IMR-90 (cell line): ENCODE measurements around the gene RFTN1. TPM values are rescaled to one million over a fixed set of nuclear protein-coding genes. Genes with fewer than 3 reads are reported as not detected.

Experiments used
- ATAC-seq: fragments of 200-7000 bp; cut with Tn5 transposase; 2 replicates; pipeline ENCODE4 v1.9.1; 2020; ENCODE audit warnings: low read depth, mild to moderate bottlenecking, moderate library complexity
- BruUV-seq: library from RNA; stranded (reverse); fragments of 400-500 nt; replicated peaks from 2 replicates; lab custom pipeline; 2021; lab: Mats Ljungman, UMichigan
- CTCF ChIA-PET: fragments of 300-600 bp; formaldehyde crosslinking; extraction: SDS; loops from one replicate; lab custom pipeline; 2021; ENCODE audit warnings: antibody characterized with exemption; lab: Yijun Ruan, JAX
- POLR2A ChIA-PET: fragments of 300-600 bp; sonication (Branson Sonifier 250); formaldehyde crosslinking; loops from one replicate; lab custom pipeline; 2022; ENCODE audit warnings: antibody characterized with exemption; ENCODE audit not compliant: unreplicated experiment; lab: Charles Lee
- DNase-seq: peaks from one replicate; pipeline ENCODE4 v3.0.0; 2013
- H2AFZ ChIP-seq: replicated peaks from 2 replicates; pipeline ENCODE3; 2013; ENCODE audit warnings: low read length, mild to moderate bottlenecking; ENCODE audit not compliant: poor library complexity
- H2AK5ac ChIP-seq: 2 replicates; pipeline ENCODE4 v1.6.1; 2013; ENCODE audit warnings: low read depth, low read length, inconsistent platforms
- H2AK9ac ChIP-seq: replicated peaks from 2 replicates; pipeline ENCODE3; 2013; ENCODE audit warnings: mild to moderate bottlenecking, low read depth, low read length, moderate library complexity; ENCODE audit not compliant: poor library complexity
- H2BK120ac ChIP-seq: 2 replicates; pipeline ENCODE4 v1.6.1; 2013; ENCODE audit warnings: low read depth, low read length, inconsistent platforms
- H2BK15ac ChIP-seq: 3 replicates; pipeline ENCODE4 v1.6.1; 2013; ENCODE audit warnings: low read depth, low read length, inconsistent platforms
- H2BK20ac ChIP-seq: 2 replicates; pipeline ENCODE4 v1.6.1; 2013; ENCODE audit warnings: low read depth, mild to moderate bottlenecking, inconsistent platforms, low read length, moderate library complexity
- H2BK5ac ChIP-seq: 2 replicates; pipeline ENCODE4 v1.6.1; 2013; ENCODE audit warnings: mild to moderate bottlenecking, low read depth, low read length, inconsistent platforms; ENCODE audit not compliant: poor library complexity, severe bottlenecking
- H3K14ac ChIP-seq: replicated peaks from 2 replicates; pipeline ENCODE4 v1.6.1; 2013; ENCODE audit warnings: low read depth, low read length, inconsistent platforms
- H3K18ac ChIP-seq: 2 replicates; pipeline ENCODE4 v1.6.1; 2013; ENCODE audit warnings: low read depth, low read length, control low read depth
- H3K23ac ChIP-seq: 2 replicates; pipeline ENCODE4 v1.6.1; 2013; ENCODE audit warnings: low read depth, low read length, inconsistent platforms
- H3K27ac ChIP-seq: 2 replicates; pipeline ENCODE4 v1.5.1; 2013; ENCODE audit warnings: mild to moderate bottlenecking, control low read depth, low read length; ENCODE audit not compliant: insufficient read depth
- H3K27me3 ChIP-seq: 2 replicates; pipeline ENCODE4 v1.6.1; 2013; ENCODE audit warnings: low read length; ENCODE audit not compliant: control insufficient read depth, insufficient read depth
- H3K36me3 ChIP-seq: 2 replicates; pipeline ENCODE4 v1.6.1; 2013; ENCODE audit warnings: low read length, mixed read lengths; ENCODE audit not compliant: control insufficient read depth, insufficient read depth
- H3K4ac ChIP-seq: 2 replicates; pipeline ENCODE4 v1.6.1; 2013; ENCODE audit warnings: low read depth, low read length, inconsistent platforms
- H3K4me1 ChIP-seq: 2 replicates; pipeline ENCODE4 v1.6.1; 2013; ENCODE audit warnings: low read length, mixed read lengths; ENCODE audit not compliant: control insufficient read depth, insufficient read depth
- H3K4me2 ChIP-seq: 2 replicates; pipeline ENCODE4 v1.6.1; 2013; ENCODE audit warnings: low read depth, mild to moderate bottlenecking, control low read depth, low read length, moderate library complexity
- H3K4me3 ChIP-seq: 2 replicates; pipeline ENCODE4 v1.5.1; 2013; ENCODE audit warnings: low read depth, mild to moderate bottlenecking, control low read depth, low read length, moderate library complexity; ENCODE audit not compliant: insufficient read depth
- H3K56ac ChIP-seq: 2 replicates; pipeline ENCODE4 v1.6.1; 2013; ENCODE audit warnings: low read length, inconsistent platforms; ENCODE audit not compliant: insufficient read depth; ENCODE audit errors: extremely low read depth
- H3K79me1 ChIP-seq, 2 experiments: 2 replicates each; pipeline ENCODE4 v1.6.1; 2013; ENCODE audit warnings: low read length in 2 of 2, inconsistent platforms in 1 of 2, low read depth in 1 of 2
- H3K9ac ChIP-seq: 2 replicates; pipeline ENCODE4 v1.6.1; 2013; ENCODE audit warnings: low read depth, low read length, control low read depth
- H3K9me1 ChIP-seq: 2 replicates; pipeline ENCODE4 v1.6.1; 2013; ENCODE audit warnings: low read length, inconsistent platforms; ENCODE audit not compliant: insufficient read depth
- H3K9me3 ChIP-seq: 2 replicates; pipeline ENCODE4 v1.6.1; 2013; ENCODE audit warnings: low read length; ENCODE audit not compliant: control insufficient read depth, insufficient read depth
- H4K20me1 ChIP-seq: 2 replicates; pipeline ENCODE4 v1.6.1; 2013; ENCODE audit warnings: low read length, inconsistent platforms; ENCODE audit not compliant: insufficient read depth
- H4K5ac ChIP-seq: 2 replicates; pipeline ENCODE4 v1.6.1; 2013; ENCODE audit warnings: mild to moderate bottlenecking, low read depth, low read length, control low read depth
- H4K8ac ChIP-seq, 2 experiments: 2 replicates each; pipeline ENCODE4 v1.6.1; 2013; ENCODE audit warnings: low read depth in 2 of 2, low read length in 2 of 2, control low read depth in 1 of 2, inconsistent platforms in 1 of 2
- H4K91ac ChIP-seq: 2 replicates; pipeline ENCODE4 v1.6.1; 2013; ENCODE audit warnings: low read depth, low read length, inconsistent platforms; ENCODE audit not compliant: insufficient read depth
- CEBPB ChIP-seq: IDR thresholded peaks from 2 replicates; pipeline ENCODE4 v1.6.1; 2012; ENCODE audit warnings: low read depth, low read length, improper control_type of control experiment
- CHD1 ChIP-seq: IDR thresholded peaks from 2 replicates; pipeline ENCODE4 v1.6.1; 2012; ENCODE audit warnings: low read depth, low read length, improper control_type of control experiment
- CTCF ChIP-seq: conservative IDR thresholded peaks from 2 replicates; pipeline ENCODE4 v1.5.1; 2012; ENCODE audit warnings: mild to moderate bottlenecking, low read depth, low read length, improper control_type of control experiment
- ELK1 ChIP-seq: fragments of 150-350 bp; IDR thresholded peaks from 2 replicates; pipeline ENCODE4 v1.6.1; 2016; ENCODE audit warnings: low read depth, mild to moderate bottlenecking, low read length, moderate library complexity, borderline replicate concordance
- FOS ChIP-seq: fragments of 150-350 bp; IDR thresholded peaks from 2 replicates; pipeline ENCODE4 v1.6.1; 2016; ENCODE audit warnings: low read depth, low read length
- MXI1 ChIP-seq: IDR thresholded peaks from 2 replicates; pipeline ENCODE4 v1.6.1; 2012; ENCODE audit warnings: low read depth, mild to moderate bottlenecking, low read length, moderate library complexity, borderline replicate concordance
- NFE2L2 ChIP-seq: fragments of 150-350 bp; IDR thresholded peaks from 2 replicates; pipeline ENCODE4 v1.6.1; 2016; ENCODE audit warnings: low read depth, mild to moderate bottlenecking, low read length
- POLR2A ChIP-seq: IDR thresholded peaks from 2 replicates; pipeline ENCODE4 v1.6.1; 2012; ENCODE audit warnings: mild to moderate bottlenecking, low read depth, low read length
- RAD21 ChIP-seq: IDR thresholded peaks from 2 replicates; pipeline ENCODE4 v1.6.1; 2012; ENCODE audit warnings: low read length, improper control_type of control experiment
- RCOR1 ChIP-seq: IDR thresholded peaks from 2 replicates; pipeline ENCODE4 v1.6.1; 2012; ENCODE audit warnings: mild to moderate bottlenecking, low read length, improper control_type of control experiment; ENCODE audit not compliant: insufficient replicate concordance
- RFX5 ChIP-seq: IDR thresholded peaks from 2 replicates; pipeline ENCODE4 v1.8.0; 2012; ENCODE audit warnings: low read depth, mild to moderate bottlenecking, low read length, moderate library complexity
- USF2 ChIP-seq: fragments of 150-350 bp; IDR thresholded peaks from 2 replicates; pipeline ENCODE4 v1.6.1; 2017; ENCODE audit warnings: mild to moderate bottlenecking, antibody characterized with exemption, low read length, low read depth
- WGBS, 2 experiments: methylation state at CpG; one replicate each; pipeline versions ENCODE4 v1.1.5 to v1.1.7; 2013; ENCODE audit warnings: missing lambda C conversion rate in 2 of 2; ENCODE audit not compliant: insufficient read length in 1 of 2; ENCODE audit errors: extremely low coverage in 2 of 2; 5-methylcytosine and 5-hydroxymethylcytosine counted together
- dilution Hi-C: fragments of 300-500 bp; cut with HindIII; formaldehyde crosslinking; loops from one replicate; pipeline ENCODE4 v1.14.3; 2018; ENCODE audit warnings: low sequenced_read_pairs; ENCODE audit not compliant: unreplicated experiment
- in situ Hi-C: fragments of 300-500 bp; cut with MboI; formaldehyde crosslinking; loops from 3 replicates; pipeline ENCODE4 v1.14.3; 2019; ENCODE audit warnings: low sequenced_read_pairs, inconsistent platforms, mixed read lengths
- intact Hi-C: fragments of 100-400 bp; cut with micrococcal nuclease; formaldehyde crosslinking; loops from 2 replicates; pipeline ENCODE4 v1.10.0; 2022
- polyA plus RNA-seq, 3 experiments: library from polyadenylated mRNA; depleted of rRNA; stranded (reverse); fragments of >200 nt; gene quantifications; 2 replicates each; pipeline ENCODE4 v1.2.3, GENCODE V29; 2012; ENCODE audit warnings: low replicate concordance in 1 of 3
- total RNA-seq: library from RNA; depleted of rRNA; stranded (reverse); fragments of >200 nt; gene quantifications from 2 replicates; pipeline ENCODE4 v1.2.3, GENCODE V29; 2012

RFTN1 gene
- total and polyA plus RNA-seq, 2 of the 4 experiments (the other 2 are of a cell fraction): 45.0 to 52.0 TPM

GRCh38 chr3:16320711-16321110 is 192.8 kb downstream of the RFTN1 start:
- no peak for DNase-seq
- Histone ChIP-seq H2BK20ac (no peak overlapping the region), H2BK5ac (no peak overlapping the region), H2AFZ (no peak overlapping the region), H3K27ac (no peak overlapping the region), H3K36me3 (peaks cover 55% of the 10 kb centered on the region), H3K9me3 (no peaks in the 10 kb centered on the region), H3K18ac (no peak overlapping the region; the same call in 1 of the 2 replicates), H3K9ac (no peak overlapping the region), H3K27me3 (no peaks in the 10 kb centered on the region), H3K23ac (no peak overlapping the region), H3K9me1 (peaks cover 28% of the 10 kb centered on the region), H3K4me3 (no peak overlapping the region), H3K4ac (no peak overlapping the region), H4K20me1 (no peaks in the 10 kb centered on the region), H4K91ac (no peak overlapping the region; the same call in 1 of the 2 replicates), H3K79me1 (peaks cover 7 to 52% of the 10 kb centered on the region in 2 experiments), H3K14ac (no peak overlapping the region), H3K4me1 (peaks cover 27% of the 10 kb centered on the region), H2AK5ac (no peak overlapping the region), H3K4me2 (no peak overlapping the region), H2BK120ac (no peak overlapping the region), H2AK9ac (no peak overlapping the region), H4K8ac (no peak overlapping the region), H4K5ac (no peak overlapping the region), H2BK15ac (no peak overlapping the region), H3K56ac (no peak overlapping the region)
- intact Hi-C loops: no loop called here
- no peak for ATAC-seq
- WGBS, 2 experiments: 100% methylated on average over 1 of the region's 3 CpGs; no CpG with 5 or more reads in 1 of the 2 experiments
- dilution Hi-C loops: no loop called here
- no peak for TF ChIP-seq NFE2L2
- no peak for TF ChIP-seq RCOR1
- no peak for TF ChIP-seq ELK1
- TF ChIP-seq CEBPB: no peak
- no peak for TF ChIP-seq RAD21
- TF ChIP-seq RFX5: no peak
- TF ChIP-seq POLR2A: no peak
- no peak for TF ChIP-seq FOS
- no peak for TF ChIP-seq USF2
- no peak for TF ChIP-seq MXI1
- no peak for TF ChIP-seq CTCF
- no peak for TF ChIP-seq CHD1
- in situ Hi-C loops: no loop called here
- CTCF ChIA-PET: no interaction called here
- POLR2A ChIA-PET: no interaction called here
- no TSS peak for BruUV-seq
